Measurements from ENCODE around the gene AFF3.

GRCh38 chr2:100045000-100045399 is 97.4 kb downstream of the AFF3 start:
- TF ChIP-seq CTCF (IDR thresholded peaks at IDR 0.05 in 2 of 3, conservative IDR thresholded peaks at IDR 0.05 in 1 of 3; ENCODE audit: borderline replicate concordance in 1 of 3, insufficient read depth in 1 of 3, low read depth in 2 of 3, low read length in 2 of 3) (no peak), EZH2phosphoT487 (IDR thresholded peaks at IDR 0.05; ENCODE audit: borderline replicate concordance) (no peak), ELF1 (IDR thresholded peaks at IDR 0.05; ENCODE audit: borderline replicate concordance, low read depth) (no peak), SP1 (IDR thresholded peaks at IDR 0.05; ENCODE audit: low read depth) (no peak)

Data from HCT116 (cell line).